NCI-H524 (cell line): ENCODE data around the gene ZNF418.
A peak's percentile ranks its signal among the peaks of the same experiment; 100 is the strongest.
"Not testable (repeated sequence)": the region's sequence is repeated elsewhere in the genome, so short reads cannot be mapped to it uniquely, and the experiment has no call there.

Experiments
- DNase-seq, 2 experiments: peaks; one replicate each; lab custom pipeline; 2025; lab: John Stamatoyannopoulos, UW

The ZNF418 gene

DNA sequence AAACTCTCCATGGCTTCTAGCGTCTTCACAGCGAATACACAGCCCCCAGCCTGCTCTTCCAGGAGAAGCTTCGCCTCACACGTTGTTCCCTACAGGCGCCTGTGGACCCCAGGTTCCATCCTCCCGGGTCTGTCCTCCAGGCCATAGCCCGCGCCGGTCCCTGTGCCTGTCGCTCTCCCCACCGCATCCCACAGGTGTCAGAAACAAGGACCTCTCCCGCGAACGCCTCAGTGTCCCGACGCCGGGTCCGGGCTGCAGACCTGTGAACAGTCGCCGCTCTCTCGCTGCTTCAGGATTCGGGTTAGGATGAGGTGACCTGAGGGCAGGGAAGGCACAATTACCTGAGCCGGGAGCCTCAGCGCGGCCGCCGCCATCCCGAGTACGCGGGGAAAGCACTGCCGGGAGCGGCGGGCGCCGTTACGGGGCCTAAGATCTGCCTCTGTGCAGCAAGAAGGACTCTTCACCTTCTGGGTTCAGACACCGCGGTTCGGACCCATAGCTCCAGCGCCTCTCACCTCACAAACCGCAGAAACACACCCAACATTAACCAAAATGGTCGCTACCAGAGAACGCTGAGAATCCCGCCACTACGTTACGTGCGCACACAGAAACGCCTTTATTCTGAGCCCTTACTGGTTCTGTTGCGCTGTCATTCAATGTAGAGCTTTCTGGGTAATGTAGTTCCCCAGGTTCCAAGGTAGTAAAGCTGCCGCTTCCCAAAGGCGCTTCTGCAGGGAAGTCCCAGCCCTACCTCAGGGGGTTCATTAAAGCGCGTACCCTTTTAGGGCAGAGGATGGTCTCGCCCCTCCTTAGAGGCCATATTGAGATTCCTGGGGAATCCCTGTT, at the start of gene ZNF418:
Gene ZNF418 (minus strand): TSS at position 583 of the 846 bp plus-strand sequence. CDS start 1,580 bp downstream, outside the sequence.
- peak in 1 of 2 experiments; percentile 65 for DNase-seq

DNA sequence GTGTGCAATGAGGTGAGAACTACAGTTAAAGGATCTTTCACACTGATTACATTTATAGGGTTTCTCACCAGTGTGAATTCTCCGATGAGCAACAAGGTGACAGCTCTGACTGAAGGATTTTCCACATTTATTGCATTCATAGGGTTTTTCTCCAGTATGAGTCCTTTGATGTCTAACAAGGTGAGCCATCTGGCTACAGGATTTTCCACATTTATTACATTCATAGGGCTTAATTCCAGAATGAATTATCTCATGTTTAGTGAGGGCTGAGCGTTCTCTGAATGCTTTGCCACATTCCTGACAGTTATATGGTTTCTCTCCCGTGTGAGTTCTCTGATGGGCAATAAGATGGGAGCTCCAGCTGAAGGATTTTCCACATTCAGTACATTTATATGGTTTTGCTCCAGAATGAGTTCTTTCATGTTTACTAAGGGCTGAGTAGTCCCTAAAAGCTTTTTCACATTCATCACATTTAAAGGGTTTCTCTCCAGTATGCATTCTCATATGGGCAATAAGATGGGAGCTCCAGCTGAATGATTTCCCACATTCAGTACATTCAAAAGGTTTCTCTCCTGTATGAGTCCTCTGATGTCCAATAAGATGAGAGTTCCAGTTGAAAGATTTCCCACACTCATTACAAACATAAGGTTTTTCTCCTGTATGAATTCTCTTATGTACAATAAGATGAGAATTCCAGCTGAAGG, 43.5 kb upstream of the ZNF418 start:
- DNase-seq = no peak

DNA sequence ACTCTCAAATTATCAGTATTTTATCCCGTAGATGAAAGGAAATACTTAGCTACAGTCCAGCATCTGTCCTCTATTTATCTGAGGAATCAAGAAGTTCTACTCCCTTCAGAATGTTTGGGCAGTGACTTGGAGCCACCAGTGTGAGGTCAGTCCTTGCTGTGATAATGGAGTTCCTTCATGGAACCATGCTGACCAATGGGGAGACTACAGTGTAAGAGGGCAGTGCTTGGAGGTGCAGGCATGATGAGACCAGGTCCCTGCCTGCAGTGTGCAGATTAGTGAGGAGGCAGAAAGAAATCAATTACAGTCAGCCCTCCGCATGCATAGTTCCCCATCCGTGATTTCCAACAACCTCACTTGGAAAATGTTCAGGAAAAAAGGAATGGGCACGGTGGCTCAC, 39.2 kb upstream of the ZNF418 start, which contains the start of gene C19orf18:
Gene C19orf18 (minus strand): TSS at position 101 of the 400 bp plus-strand sequence. CDS start 102 bp downstream, outside the sequence.
- DNase-seq = no peak

DNA sequence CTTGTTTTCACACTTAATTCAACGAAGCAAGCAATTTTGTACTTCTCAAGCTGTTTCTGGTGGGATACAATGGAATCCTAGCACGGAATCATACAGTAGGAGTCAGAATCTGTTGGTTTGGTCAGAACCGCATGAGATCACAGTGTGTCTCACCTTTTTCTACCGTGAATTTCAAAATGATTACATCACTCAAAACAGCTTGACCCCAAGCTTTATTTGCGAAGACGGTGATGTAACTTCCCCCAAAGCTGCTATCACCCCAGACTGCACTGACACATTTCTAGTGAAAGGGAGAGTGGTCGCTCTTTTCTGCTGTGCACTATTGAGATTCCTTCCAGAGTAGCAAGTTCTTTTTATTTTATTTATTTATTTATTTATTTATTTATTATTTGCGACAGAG, 29.6 kb upstream of the ZNF418 start:
- DNase-seq = no peak

DNA sequence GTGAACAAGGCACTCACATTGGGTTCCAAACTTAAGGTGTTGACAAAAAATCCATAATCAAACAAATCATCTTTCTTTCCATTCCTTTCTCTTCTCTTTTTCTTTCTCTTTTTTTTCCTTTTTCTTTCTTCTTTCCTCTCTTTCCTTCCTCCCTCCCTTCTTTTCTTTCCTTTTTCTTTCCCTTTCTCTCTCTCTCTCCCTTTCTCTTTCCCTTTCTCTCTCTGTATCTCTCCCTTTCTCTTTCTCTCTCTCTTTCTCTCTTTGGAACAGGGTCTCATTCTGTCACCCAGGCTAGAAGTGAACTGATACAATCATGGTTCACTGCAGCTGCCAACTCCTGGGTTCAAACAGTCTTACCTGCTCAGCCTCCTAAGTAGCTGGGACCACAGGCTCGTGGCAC, 26.6 kb upstream of the ZNF418 start:
- no peak for DNase-seq

DNA sequence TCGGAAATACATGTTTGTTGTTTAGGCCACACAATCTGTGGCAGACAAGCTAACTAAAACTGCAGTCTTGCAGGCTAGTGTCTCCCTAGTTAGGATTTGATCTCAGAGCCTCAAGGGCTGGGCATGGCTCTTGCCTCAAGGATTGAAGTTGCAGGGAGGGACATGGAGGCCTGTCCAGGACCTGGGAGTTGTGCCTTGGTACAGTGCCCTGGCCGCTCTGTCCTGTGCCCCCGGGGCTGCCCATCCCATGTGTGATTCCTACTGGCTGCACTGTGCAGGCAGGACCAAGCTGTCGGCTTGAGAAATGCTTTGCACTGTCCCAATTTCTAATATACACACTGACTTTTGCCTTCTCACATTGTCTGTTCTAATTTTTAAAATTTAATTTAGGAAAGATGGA, 19.8 kb upstream of the ZNF418 start:
- DNase-seq = no peak

DNA sequence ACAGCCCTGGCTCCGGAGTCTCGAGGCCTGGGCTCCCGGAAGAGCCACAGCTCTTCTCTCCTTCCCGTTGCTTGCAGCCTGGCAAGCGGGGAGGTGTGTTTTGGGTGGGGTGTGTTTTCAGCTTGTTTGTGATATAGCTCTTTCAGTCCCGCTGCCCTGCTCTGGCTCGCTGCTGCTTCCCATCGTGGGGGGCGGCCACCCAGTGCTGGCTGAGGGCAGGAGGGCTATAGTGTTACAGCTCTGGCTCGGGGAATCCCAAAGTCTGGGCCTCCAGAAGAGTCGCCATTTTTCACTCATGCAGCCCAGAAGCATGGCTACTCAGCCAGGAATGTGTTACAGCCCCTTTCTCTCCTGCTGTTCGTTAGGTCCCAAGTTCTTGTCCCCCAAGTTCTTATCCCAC, 14.5 kb upstream of the ZNF418 start:
- no peak for DNase-seq

DNA sequence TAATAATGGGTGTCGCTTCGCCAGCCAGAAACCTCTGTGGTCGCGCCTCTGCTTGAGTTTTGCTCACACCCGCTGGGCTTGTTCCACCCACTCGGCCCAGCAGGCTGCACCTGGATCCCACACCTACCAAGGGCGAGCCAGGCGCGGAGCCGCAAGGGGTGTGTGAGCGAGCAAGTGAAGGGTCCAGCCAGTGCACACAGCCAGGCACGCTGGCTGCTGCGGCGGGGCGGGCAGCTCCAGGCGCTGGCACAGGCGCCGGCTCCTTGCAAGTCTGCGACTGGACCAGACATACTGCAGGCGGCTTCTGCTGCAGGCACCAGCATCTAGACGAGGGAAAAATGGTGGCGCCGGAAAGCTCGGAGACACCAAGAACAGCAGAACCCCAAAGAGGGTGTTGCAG, 14.1 kb upstream of the ZNF418 start:
- no peak for DNase-seq

DNA sequence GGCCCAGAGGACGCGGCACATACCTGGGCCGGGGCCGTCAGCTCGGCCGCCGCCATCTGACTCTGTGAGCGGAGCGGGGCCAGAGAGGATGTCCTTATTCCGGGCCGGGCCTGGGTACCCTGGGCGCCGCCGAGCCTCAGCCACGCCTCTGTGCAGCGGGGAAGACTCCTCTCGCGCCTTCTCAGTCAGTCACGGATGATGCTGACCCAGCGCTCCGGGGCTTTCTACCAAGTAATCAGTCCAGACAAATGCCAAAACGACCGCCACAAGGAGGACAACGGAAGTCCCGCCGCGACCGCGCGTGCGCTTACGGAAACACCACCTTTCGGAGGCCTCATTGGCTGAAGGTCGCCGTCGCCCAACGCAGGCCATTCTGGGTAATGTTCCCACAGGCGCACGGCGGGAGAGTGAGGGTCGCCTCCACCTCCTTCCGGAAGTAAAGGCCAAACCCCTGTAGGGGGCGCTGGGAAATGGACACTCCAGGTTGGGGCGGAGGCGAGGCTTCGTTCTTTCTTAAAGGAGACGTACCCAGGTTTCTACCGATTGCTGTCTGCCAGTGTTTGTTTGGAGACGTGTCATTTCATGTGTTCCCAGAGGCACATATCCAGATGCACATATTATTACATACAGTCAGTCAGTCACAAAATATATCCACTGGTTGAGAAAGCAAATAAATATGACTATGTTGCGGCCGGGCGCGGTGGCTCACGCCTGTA, 12.4 kb upstream of the ZNF418 start, which contains the start of gene ZNF256:
Gene ZNF256 (minus strand): TSS at position 288 of the 716 bp plus-strand sequence. CDS start 232 bp downstream, at position 56.
- DNase-seq = peak; percentile 96 to 98

DNA sequence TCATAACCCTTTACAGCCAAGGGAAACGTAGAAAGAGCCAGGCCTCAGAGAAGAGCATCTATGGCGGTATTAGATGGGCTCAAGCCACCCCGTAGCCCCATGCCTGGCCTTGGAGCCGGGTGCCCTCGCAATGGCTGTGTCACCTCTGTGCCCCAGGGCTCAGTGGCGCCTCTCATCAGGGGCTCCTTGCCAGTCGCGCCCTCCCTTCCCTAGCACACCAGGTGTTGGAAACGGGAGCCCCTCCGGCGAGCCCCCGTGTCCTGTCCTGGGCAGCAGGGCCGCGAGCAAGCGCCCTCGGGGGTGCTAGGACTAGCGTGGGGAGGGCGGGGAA, 11.9 kb upstream of the ZNF418 start:
- no peak for DNase-seq

DNA sequence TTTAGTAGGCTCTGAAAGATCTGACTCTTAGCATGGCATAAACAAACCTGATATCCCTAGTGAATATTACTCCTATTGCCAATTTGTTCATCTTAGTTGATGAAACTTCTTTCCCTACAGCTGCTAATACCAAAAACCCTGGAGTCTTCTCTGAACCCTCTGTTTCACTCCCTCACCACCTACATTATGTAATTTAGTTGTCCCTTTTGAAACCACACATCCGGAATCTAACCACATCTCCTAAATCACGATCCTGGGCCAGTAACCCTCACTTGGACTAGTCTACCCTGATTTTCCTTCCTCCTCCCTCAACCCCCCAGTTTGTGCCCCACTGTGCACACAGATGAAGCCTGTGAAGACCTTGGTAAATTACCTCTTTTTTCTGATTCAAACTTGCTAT, 11.1 kb upstream of the ZNF418 start:
- DNase-seq = no peak

DNA sequence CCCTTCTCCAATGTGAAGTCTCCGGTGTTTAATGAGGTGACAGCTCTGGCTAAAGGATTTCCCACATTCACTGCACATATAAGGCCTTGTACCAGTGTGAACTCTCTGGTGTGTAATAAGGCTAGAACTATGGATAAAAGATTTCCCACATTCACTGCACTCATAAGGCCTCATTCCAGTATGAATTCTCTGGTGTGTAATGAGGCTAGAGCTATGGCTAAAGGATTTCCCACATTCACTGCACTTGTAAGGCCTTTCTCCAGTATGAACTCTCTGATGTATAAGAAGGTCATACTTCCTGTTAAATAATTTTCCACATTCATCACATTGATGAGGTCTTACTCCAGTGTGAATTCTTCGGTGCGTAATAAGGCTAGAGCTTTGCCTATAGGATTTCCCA, 6.4 kb upstream of the ZNF418 start:
- DNase-seq = no peak

DNA sequence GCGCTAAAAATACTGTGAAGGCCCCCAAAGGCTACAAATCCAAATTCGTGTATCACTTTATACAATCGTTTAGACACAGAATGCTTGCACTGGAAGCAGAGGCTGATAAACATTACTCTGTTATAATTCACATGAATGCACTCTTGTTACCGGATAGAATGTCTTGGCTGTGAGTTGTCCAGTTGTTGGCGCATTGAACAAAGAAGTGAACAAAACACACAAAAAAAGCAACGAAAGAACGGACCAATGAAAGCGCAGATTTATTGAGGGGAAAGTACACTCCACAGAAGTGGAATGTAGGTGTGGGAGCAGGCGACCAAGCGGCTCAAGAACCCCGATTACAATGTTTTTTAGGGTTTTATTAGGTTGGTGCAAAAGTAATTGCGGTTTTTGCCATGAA, 529 bp upstream of the ZNF418 start:
- no peak for DNase-seq

DNA sequence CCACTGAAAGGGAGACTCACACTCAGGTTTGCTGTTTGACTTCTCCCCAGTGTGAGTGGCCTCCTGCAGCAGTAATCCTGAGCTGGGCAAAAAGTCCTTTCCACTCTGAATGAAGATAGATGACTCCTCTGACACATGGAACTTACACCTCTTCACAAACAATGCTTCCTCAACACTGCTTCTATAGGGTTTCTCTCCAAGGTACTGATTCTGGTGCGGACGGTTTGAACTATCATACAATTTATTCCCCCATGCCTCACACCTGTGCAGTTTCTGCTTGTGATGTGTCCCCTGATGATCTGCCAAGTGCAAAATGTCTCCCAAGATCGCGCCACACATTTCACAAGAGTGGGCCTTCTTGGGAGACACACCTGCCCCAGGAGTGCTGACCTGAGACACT, 7.6 kb downstream of the ZNF418 start:
- DNase-seq = no peak

DNA sequence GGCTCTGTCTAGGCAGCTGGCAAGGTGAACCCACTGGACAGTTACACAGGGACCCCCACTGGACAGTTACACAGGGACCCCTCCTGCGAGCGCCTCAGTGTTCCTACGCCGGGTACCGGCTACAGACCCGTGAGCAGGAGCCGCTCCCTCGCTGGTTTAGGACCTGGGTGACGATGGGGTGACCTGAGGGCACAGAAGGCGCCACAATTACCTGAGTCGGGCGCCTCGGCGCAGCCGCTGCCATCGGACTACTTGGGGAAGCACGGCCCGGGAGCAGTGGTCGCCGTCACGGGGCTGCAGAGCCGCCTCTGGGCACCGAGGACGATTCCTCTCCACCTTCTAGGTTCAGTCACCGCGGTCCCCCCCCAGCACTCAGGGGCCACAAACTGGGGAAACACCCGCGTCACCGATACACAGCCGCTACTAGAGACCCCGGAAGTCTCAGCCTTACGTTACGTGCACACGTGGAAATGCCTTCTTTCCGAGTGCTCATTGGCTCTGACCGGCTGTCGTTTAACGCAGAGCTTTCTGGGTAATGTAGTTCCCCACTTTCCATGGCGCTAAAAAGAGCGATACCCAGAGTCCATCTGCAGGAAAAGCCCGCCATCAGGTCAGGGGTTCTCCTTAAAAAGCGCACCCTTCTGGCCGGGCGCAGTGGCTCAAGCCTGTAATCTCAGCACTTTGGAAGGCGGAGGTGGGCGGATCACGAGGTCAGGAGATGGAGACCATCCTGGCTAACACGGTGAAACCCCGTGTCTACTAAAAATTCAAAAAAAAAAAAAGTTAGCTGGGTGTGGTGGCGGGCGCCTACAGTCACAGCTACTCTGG, 18.8 kb downstream of the ZNF418 start, which contains the start of gene ZNF417:
Gene ZNF417 (minus strand): TSS at position 425 of the 828 bp plus-strand sequence. CDS start 181 bp downstream, at position 244.
- peak; percentile 96 to 99 for DNase-seq

DNA sequence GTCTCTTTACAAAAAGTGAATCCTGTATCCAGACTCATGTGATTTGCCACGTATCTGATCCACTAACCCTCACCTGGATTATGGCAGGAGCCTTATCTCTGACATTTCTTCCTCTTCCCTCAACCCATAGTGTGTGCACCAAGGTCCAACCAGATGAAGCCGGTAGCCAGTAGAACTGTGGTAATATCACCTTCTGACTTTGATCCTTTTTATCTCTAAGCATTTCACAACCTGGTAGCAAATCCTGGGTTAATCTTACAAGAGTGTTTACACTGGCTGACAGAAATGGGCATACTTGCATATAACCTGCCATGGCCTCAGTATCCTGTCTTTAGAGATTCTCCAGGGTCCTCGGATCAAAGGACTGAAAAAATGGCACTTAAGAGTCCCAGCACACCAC, 20.7 kb downstream of the ZNF418 start:
- DNase-seq = no peak

DNA sequence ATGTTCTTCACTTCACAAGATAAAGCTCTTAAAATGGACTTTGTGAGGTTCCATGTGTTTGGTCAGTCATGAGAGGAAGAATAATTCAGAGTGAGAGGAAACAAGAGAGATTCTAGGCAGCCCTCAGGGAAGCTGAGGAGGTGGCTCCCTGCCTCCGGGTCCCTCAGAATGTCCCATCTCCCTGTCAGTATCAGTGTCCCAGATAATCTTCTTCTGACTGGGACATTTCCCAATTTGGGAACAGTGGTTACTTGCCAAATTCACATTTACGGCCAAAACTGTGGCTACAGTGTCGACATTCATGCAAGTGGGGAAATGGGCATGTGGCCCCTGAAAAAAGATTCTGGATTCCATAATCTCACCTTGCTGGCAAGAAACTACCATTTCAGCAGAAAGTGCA, 27.8 kb downstream of the ZNF418 start:
- no peak for DNase-seq

DNA sequence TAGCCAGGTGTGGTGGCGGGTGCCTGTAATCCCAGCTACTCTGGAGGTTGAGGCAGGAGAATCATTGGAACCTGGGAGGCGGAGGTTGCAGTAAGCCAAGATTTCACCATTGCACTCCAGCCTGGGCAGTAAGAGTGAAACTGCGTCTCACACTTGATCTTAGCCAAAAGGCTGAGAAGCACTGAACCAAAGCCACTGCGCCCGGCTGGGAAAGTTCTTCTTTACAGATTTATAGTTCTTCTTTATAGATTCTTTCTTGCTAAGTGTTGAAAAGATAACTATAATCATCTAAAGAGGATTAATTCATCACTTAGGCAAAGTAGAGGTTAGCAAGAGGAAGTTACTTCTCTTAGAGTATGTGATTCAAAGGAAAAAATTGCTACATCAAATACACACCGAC, 29.9 kb downstream of the ZNF418 start:
- DNase-seq = no peak

DNA sequence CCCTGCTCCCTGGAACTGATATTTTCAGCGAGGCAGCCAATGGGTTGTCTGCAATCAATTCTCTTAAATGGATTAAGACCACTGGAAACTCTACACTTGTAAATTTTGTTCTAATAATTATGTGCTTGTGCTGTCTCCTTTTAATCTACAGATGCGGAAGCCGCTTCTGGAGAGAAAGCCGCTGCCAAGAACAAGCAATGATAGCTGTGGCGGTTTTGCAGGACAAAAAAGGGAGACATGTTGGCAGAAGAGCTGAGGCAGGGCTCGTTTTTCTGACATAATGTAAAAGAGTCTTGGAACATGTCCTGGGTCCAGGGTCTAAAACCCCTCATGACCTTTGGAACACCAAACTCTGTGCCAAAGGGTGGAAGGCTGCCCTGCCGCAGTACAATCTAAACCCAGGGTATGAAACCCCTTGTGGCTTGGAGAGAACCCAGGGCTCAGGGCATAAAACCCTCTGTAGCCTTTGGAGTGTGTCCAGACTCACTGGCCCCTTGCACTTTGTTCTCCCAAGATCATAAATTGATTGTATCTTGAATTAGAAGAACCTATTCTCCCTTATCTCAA, 31.5 kb downstream of the ZNF418 start:
- DNase-seq = no peak

DNA sequence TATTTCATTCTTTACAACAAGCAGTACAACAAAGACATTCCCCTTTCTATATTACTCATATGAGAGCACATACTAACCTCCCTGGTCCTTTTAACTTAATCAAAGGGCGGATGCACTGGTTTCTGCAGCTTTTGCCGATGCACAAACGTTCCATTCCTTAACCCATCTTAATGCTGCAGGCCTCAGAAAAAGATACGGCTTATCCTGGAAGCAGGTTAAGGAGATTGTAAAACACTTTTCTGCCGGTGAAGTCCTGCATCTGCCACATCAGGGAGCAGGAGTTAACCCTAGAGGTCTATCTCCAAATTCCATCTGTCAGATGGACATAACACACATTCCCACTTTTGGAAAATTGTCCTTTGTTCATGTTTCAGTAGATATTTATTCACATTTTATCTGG, 34.9 kb downstream of the ZNF418 start:
- DNase-seq = no peak

DNA sequence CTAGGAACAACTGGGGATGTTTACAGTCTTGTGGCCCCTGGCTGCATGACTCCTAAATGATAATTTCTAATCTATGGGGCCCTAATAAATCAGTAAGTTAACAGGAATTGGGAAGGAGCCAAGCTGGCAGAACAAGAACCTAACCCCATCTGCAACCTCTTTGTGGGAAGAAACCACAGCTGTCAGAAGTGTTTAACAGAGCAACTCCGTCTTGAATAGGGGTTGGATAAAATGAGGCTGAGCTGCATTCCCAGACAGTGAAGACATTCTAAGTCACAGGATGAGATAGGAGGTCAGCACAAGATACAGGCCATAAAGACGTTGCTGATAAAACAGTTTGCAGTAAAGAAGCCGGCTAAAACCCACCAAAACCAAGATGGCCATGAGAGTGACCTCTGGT, 44.5 kb downstream of the ZNF418 start:
- not testable (repeated sequence) for DNase-seq
